ENCODE data around the gene ERGIC3.

GRCh38 chr20:35583636-35584560, 42.0 kb downstream of the ERGIC3 start:
- TF ChIP-seq CTCF (IDR thresholded peaks at IDR 0.05) (no peak), EP300 (IDR thresholded peaks at IDR 0.05) (no peak), POLR2A (IDR thresholded peaks at IDR 0.05) (no peak), POLR2AphosphoS5 (IDR thresholded peaks at IDR 0.05) (no peak)

Data from gastroesophageal sphincter (tissue), 3 donors.